Activated naive CD8-positive, alpha-beta T cell treated with anti-CD3 and anti-CD28 coated beads, Interleukin-2, amount 50 U/mL, for 16 hours (primary cell): Measurements from ENCODE around the gene DDIT3.
"Not testable (repeated sequence)": the region's sequence is repeated elsewhere in the genome, so short reads cannot be mapped to it uniquely, and the experiment has no call there.

Source experiments
- DNase-seq: peaks from one replicate; pipeline ENCODE4 v3.0.0-alpha.2; 2020; ENCODE audit warnings: low read depth, low spot score

The DDIT3 gene

GRCh38 chr12:57525615-57526383 lies 5.5 kb upstream of the DDIT3 start:
- no peak for DNase-seq

DNA sequence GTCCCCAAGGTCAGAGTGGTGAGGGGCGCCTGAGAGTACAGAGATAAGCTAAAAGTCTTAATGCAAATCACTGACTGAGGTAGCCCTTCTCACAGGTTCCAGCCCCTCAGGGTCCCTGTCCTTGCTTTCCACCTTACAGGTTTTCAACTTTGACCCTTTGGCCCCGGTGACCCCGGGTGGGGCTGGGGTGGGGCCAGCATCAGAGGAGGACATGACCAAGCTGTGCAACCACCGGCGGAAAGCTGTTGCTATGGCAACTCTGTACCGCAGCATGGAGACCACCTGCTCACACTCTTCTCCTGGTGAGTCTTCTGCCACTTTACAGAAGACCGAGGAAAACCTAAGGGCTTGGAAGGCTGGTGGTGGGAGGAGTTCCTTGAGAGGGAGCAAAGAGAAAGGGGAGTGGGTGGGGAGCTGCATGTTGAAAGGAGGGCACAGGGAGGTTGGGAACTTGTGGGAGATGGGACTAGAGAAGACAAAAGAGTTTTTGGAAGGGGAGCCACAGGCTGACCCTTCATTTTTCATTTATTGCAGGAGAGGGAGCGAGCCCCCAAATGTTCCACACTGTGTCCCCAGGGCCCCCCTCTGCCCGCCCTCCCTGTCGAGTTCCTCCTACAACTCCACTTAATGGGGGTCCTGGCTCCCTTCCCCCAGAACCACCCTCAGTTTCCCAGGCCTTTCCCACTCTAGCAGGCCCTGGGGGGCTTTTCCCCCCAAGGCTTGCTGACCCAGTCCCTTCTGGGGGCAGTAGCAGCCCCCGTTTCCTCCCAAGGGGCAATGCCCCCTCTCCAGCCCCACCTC lies 4.7 kb upstream of the DDIT3 start:
- DNase-seq = no peak

DNA sequence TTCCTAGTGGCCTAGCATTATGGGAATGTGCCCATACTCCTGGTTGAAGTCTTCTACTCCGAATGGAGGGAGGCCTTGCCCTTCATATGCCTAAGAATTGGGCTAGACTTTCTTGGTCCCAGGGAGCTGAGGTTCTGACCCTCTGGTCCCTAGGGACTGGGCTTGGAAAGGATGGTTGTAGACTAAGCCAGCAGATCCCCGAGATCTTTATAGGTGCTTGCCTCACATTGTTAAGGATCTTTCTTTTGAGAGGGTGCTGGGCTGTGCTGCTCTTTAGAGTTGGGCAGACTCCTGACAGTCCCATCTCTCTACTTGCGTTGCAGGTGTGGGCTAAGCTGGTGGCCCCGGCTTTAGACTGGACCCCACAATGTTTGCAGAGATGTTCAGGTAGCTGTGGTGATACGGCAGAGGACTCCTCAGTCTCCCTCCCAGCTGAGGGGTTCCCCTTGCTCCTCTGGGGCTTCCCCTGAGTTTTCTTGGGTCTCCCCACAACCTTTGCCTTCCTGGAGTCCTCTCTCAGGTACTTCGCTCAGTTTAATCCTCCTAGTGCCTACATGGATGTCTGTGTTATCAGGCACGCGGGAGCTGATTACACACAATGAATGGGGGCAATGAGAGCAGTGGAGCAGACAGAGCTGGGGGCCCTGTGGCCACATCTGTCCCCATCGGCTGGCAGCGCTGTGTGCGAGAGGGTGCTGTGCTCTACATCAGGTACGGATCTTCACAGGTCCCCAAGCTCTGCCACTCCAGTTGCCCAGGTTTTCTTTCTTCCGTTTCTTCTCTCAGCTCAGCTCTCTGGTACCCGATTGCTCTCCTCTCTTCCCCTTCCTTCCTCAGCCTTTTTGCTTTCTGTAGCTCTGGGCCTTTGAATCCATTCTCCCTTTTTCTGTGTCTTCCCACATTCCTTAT lies 3.6 kb upstream of the DDIT3 start:
- DNase-seq = no peak

GRCh38 chr12:57522887-57523705 lies 2.8 kb upstream of the DDIT3 start:
- DNase-seq = no peak

DNA sequence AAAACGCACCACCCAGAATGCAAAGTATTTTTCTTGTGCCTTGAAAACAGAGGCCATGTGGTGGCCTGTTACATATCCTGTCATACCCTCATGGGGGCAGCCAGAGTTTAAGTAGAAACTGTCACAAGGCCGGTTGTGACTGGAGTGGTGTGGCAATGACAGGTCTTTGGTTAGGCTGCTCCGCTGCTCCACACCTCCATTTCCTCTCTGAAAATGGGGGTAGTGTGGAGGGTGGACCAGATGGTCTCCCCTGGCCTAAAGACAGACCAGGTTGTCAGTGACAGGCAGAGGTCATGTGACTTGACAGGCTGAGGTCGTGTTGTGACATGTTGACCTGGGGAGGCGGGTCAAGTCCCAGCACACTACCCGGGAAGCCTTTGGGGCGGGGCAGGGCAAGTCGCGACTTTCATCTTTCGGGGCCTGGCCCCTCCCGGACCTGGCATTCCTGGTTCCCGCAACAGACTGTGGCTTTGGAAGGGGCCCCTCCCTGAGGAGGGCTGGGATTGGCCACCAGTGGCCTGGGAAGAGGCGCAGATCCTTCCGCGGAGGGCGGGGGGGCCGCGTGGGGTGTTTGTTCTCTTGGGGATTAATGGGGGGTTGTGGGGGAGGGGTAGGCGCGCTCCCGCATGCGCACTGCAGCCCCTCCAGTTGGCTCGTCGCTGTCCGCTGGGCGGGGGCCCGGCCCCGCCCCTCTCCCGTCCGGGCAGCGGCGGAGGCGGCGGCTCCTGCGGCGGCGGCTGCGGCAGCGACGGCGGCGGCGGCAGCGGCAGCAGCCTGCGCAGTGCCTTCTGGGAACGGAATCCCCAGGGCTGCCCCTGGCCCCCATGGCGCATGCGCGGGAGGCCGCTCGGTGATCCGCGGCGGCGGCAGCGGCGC lies 1.9 kb upstream of the DDIT3 start, which contains the start of gene MBD6:
MBD6 (plus strand) TSS at position 814 of the 876 bp plus-strand sequence. CDS start 1,480 bp downstream, outside the sequence.
- DNase-seq = peak; percentile 72

DNA sequence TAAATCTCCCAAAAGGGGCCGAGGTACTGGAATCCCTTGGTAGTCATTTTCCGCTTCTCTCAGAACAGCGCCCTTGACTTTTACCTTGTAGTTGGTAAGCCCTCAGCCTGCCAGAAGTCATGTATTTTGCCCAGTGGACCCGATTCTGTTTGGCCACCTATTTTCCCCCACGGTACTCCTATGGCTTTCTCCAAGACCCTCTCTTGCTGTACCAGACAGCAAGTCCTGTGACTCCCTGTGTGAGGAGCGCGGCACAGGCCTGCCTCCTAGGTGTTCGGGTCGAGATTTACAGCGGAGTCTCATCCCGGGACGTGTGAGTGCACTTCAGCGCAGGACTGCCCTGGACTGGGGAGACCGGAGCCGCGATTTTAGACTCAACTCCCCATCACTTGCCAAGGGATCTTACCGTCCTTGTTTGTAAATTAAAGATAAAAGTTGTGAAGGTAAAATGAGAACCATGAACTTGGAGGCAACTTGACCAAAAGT lies 1.3 kb upstream of the DDIT3 start:
- DNase-seq = no peak

DNA sequence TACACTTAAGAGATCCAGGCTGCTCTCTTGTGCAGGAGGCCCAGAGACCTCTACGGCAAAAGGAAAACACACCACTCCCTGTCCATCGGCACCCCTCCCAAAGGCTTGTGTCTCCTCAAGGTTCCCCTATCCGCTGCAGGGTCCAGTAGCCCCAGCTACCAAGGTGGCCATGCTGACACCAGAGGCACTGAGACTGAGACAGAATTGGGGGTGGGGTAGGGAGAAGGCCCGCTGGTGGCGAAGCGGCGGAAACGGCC lies 590 bp downstream of the DDIT3 start:
- DNase-seq = no peak

DNA sequence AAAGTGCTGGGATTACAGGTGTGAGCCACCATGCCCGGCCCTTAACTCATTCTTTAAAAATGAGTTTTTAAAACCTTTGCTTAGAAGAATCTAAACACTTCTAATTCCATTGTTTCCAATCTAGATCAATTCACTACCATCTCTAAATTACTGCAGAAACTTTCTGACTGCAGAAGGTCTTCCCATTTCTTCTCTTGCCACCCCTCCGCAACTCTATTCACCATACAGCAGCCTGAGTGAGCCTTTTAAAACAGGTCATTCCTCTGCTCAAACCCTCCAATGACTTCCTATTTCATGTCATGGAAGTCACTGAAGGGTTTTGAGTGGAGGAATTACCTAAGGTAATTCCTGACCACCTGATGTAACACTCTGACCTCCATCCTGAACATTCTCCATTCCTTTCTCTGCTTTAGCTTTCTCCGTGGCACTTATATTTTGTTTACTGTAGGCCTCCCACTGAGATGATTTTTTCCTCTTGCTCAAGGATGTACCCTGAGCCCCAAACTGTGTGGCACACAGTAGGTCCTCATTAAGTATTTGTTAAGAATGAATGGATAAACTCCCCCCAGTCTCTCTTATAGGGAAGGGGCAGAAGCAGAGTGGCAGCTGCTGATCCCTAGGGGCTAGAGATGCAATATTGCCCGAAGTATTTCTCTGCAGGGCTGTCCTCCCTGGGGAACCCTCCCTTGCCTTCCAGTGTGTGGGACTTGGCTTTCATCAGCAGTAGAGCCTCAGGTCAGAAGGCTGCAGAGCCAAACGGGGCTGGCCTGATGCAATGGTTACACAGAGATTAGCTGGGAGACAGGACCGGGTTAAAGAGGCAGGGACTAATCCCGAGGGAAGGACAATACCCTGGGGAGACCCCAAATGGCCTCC lies 1.2 kb downstream of the DDIT3 start:
- DNase-seq = no peak

DNA sequence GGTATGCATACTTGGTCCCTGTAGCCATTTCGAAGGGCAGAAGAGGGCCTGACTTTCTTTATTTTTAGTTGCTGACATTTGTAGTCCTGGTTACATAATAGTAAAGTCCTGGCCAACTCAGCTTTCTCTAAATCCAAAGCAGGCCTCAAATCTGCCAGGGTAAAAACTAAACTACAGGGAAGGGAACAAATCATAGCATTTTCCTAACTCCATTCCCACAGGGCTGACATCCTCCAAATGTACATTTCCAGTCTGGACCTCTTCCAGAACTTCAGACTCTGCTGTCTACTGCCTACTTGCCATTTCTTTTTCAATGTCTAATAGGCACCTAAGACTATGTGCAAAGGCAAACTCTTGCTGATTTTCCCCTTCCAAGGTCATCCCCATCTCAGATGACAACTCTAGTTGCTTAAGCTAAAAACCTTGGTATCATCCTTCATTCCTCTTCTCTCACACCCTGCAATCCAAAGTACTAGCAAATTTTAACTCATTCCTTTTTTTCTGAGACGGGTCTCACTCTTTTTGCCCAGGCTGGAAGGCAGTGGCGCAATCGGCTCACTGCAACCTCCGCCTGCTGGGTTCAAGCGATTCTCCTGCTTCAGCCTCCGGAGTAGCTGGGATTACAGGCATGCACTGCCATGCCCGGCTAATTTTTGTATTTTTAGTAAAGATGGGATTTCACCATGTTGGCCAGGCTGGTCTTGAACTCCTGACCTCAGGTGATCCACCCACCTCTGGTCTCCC lies 2.0 kb downstream of the DDIT3 start:
- DNase-seq = no peak

DNA sequence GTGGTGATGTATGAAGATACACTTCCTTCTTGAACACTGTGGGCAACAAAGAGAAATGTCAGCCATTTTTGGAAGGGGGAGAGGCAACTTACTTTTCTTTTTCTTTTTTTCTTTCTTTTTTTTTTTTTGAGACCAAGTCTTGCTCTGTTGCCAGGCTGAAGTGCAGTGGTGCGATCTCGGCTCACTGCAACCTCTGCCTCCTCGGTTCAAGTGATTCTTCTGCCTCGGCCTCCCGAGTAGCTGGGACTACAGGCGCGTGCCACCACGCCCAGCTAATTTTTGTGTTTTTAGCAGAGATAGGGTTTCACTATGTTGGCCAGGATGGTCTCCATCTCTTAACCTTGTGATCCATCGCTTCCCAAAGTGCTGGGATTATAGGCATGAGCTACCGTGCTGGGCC lies 2.6 kb downstream of the DDIT3 start:
- DNase-seq = not testable (repeated sequence)

DNA sequence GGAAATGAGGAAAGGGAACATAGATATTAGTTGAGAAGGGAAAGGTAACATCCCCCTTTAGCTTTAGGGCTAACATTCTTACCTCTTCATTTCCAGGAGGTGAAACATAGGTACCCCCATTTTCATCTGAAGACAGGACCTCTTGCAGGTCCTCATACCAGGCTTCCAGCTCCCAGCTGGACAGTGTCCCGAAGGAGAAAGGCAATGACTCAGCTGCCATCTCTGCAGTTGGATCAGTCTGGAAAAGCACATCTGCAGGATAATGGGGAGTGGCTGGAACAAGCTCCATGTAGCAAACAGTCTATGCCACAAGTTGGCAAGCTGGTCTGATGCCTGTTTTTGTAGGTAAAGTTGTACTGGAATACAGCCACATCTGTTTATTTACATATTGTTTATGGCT lies 3.1 kb downstream of the DDIT3 start:
- DNase-seq = no peak

DNA sequence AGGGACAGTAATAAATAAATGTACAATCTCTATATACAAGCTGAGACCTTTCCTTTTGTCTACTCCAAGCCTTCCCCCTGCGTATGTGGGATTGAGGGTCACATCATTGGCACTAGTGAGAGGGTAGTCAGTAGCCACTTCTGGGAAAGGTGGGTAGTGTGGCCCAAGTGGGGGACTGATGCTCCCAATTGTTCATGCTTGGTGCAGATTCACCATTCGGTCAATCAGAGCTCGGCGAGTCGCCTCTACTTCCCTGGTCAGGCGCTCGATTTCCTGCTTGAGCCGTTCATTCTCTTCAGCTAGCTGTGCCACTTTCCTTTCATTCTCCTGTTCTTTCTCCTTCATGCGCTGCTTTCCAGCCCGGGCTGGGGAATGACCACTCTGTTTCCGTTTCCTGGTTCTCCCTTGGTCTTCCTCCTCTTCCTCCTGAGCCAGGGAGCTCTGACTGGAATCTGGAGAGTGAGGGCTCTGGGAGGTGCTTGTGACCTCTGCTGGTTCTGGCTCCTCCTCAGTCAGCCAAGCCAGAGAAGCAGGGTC lies 3.6 kb downstream of the DDIT3 start:
- DNase-seq = no peak

DNA sequence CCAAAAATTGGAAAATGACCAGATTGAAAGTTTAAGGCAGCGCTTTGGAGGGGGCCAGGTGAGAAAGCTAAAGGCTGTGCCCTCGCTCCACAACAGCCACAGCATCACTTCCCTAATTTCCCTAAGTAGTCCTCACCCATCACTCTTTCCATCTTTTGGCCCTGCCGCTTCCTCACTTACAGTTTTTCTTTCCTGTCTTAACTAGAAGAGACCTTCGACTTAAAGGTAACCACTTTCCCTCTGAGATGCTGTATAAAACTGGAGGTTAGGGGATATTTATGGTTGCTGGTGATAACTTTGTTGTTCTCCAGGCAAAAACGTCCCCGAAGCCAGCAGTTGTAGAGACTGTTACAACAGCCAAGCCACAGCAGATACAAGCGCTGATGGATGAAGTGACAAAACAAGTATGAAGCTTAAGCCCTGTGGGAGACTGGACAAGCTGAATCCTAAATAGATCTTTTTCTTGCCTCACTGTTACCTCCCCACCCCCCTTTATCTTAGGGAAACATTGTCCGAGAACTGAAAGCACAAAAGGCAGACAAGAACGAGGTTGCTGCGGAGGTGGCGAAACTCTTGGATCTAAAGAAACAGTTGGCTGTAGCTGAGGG lies 4.3 kb downstream of the DDIT3 start:
- no peak for DNase-seq

- no peak for DNase-seq
These were observed 4.8 kb downstream of the DDIT3 start for GRCh38 chr12:57515408-57515933.

DNA sequence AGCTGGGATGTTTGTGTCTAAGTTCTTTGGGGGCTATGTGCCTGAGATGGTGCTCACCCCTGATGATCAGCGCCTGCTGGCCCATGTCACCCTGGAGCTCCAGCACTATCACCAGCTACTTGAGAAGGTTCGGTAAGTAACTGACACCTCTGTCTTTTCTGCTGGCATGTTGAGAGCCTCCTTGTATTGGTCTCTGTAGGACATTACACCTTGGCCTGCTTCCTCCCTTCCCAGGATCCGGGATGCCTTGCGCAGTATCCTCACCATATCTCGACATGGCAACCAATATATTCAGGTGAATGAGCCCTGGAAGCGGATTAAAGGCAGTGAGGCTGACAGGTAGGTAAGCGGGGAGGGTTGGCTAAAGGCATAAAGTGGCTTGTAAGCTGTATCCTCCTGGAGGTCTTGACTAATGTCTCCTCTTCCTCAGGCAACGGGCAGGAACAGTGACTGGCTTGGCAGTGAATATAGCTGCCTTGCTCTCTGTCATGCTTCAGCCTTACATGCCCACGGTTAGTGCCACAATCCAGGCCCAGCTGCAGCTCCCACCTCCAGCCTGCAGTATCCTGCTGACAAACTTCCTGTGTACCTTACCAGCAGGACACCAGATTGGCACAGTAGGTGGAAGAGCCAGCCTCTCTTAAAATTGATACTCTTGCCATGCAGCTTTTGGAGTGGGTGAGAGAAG lies 5.5 kb downstream of the DDIT3 start:
- DNase-seq = no peak

DNA sequence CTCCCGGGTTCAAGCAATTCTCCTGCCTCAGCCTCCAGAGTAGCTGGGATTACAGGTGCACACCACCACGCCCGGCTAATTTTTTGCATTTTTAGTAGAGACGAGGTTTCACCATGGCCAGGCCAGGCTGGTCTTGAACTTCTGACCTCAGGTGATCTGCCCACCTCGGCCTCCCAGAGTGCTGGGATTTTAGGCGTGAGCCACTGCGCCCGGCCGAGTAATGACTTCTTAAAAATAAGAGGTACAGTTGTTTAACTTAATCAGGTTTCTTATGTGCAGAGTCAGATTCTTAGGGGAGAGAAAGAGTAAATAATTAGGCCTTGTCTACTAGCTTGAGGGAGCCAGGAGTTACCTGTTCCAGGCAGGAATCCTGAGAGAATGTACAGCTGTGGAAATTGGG lies 6.1 kb downstream of the DDIT3 start:
- DNase-seq = not testable (repeated sequence)

DNA sequence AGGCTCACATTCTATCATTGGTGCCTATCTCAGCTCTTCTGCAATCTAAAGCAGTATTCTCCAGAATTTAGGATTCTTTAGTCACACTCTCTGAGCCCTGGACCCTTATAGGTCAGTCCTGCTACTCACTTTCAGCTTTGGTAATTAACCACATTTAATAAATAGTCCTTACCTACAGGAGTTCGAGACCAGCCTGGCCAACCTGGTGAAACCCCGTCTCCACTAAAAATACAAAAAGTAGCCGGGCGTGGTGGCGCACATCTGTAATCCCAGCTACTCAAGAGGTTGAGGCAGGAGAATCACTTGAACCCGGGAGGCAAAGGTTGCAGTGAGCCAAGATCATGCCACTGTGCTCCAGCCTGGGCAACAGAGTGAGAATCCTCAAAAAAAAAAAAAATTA lies 6.6 kb downstream of the DDIT3 start:
- DNase-seq = not testable (repeated sequence)
